SK-N-MC (cell line): Measurements from ENCODE around the gene THADA.
"Not testable (repeated sequence)": the region's sequence is repeated elsewhere in the genome, so short reads cannot be mapped to it uniquely, and the experiment has no call there.

Experiments
- EZH2 ChIP-seq: fragments of 200-600 bp; sonication (generic); IDR thresholded peaks from one replicate; pipeline ENCODE4 v1.6.1; 2017; ENCODE audit warnings: antibody characterized with exemption
- POLR2AphosphoS5 ChIP-seq: IDR thresholded peaks from 2 replicates; pipeline ENCODE4 v1.6.1; 2012; ENCODE audit warnings: mild to moderate bottlenecking, low read depth, low read length, borderline replicate concordance

DNA sequence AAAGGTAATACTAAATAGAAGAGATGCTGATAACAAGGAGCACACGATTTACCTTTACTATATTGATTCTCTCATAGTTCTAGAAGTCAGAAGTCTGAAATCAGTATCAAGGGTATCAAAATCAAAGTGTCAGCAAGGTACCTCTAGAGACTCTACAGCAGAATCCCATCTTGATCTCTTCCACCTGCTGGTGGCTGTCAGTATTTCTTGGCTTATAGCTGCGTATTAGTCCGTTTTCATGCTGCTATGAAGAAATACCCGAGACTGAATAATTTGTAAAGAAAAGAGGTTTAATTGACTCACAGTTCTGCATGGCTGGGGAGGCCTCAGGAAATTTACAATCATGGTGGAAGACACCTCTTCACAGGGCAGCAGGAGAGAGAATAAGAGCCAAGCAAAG lies 149.1 kb downstream of the THADA start:
- not testable (repeated sequence) for TF ChIP-seq EZH2, POLR2AphosphoS5
